ENCODE results near the gene ALG14. TPM values are rescaled to one million over a fixed set of nuclear protein-coding genes. Genes with fewer than 3 reads are reported as not detected.

Gene ALG14
- total RNA-seq, 4 donors from 2014 or later: 0.53 to 1.3 (median 1.0) TPM

- peaks cover 0 to 37% (median 10%) of the 10 kb centered on the region in 3 donors for H3K4me1 ChIP-seq
- intact Hi-C loops (cut with DNase I): no loop called here
- TF ChIP-seq POLR2A (IDR thresholded peaks at IDR 0.05): no peak
- no peak for TF ChIP-seq CTCF (IDR thresholded peaks at IDR 0.05)
- H3K27me3 ChIP-seq: no peaks in the 10 kb centered on the region
- no peak for DNase-seq
- peak overlapping the region in 3 of 4 donors; percentile 45 to 55 (median 47) for H3K27ac ChIP-seq
- H3K9me3 ChIP-seq: no peaks in the 10 kb centered on the region
- WGBS, 2 donors: 70 to 94% methylated on average over 6 of the region's 6 CpGs
- no peaks in the 10 kb centered on the region for H3K36me3 ChIP-seq
- no peak overlapping the region for H3K4me3 ChIP-seq
Measured at GRCh38 chr1:94980582-94981574, 91.9 kb downstream of the ALG14 start.

- no peak for DNase-seq
- WGBS, 2 donors: 84 to 85% methylated on average over 9 of the region's 9 CpGs
- no peaks in the 10 kb centered on the region for H3K36me3 ChIP-seq
- H3K27me3 ChIP-seq: no peaks in the 10 kb centered on the region
- H3K9me3 ChIP-seq: no peaks in the 10 kb centered on the region
- H3K4me3 ChIP-seq: no peak overlapping the region
- intact Hi-C loops (cut with DNase I): no loop called here
- H3K4me1 ChIP-seq: peaks cover 0 to 29% (median 10%) of the 10 kb centered on the region in 3 donors
- H3K27ac ChIP-seq: peak overlapping the region in 3 of 4 donors; percentile 45 to 68 (median 55)
- TF ChIP-seq POLR2A (IDR thresholded peaks at IDR 0.05): no peak
- TF ChIP-seq CTCF (IDR thresholded peaks at IDR 0.05): no peak
Measured at GRCh38 chr1:94979656-94980581, 92.8 kb downstream of the ALG14 start.

GRCh38 chr1:94979131-94979530 is 93.6 kb downstream of the ALG14 start:
- Histone ChIP-seq H3K4me1 (peaks cover 0 to 31% (median 10%) of the 10 kb centered on the region in 3 donors), H3K36me3 (no peaks in the 10 kb centered on the region), H3K27ac (peak overlapping the region in 3 of 4 donors; percentile 45 to 68 (median 55)), H3K27me3 (no peaks in the 10 kb centered on the region), H3K4me3 (no peak overlapping the region), H3K9me3 (no peaks in the 10 kb centered on the region)
- intact Hi-C loops (cut with DNase I): no loop called here
- 85 to 94% methylated on average over 4 to 5 of the region's 5 CpGs for WGBS, 2 donors
- DNase-seq: no peak
- no peak for TF ChIP-seq CTCF (IDR thresholded peaks at IDR 0.05)
- no peak for TF ChIP-seq POLR2A (IDR thresholded peaks at IDR 0.05)

GRCh38 chr1:94978401-94978800 is 94.3 kb downstream of the ALG14 start:
- H3K36me3 ChIP-seq: no peaks in the 10 kb centered on the region
- H3K27ac ChIP-seq: no peak overlapping the region
- intact Hi-C loops (cut with DNase I): no loop called here
- TF ChIP-seq POLR2A (IDR thresholded peaks at IDR 0.05): no peak
- no peak for TF ChIP-seq CTCF (IDR thresholded peaks at IDR 0.05)
- no peak for DNase-seq
- H3K27me3 ChIP-seq: no peaks in the 10 kb centered on the region
- H3K9me3 ChIP-seq: no peaks in the 10 kb centered on the region
- peaks cover 4 to 32% (median 7%) of the 10 kb centered on the region in 3 donors for H3K4me1 ChIP-seq
- 94 to 98% methylated on average over 2 of the region's 2 CpGs for WGBS, 2 donors
- no peak overlapping the region for H3K4me3 ChIP-seq

Measured in esophagus squamous epithelium (tissue), 5 donors.